Measurements from ENCODE around the gene SLC22A3.
"Not testable (repeated sequence)": the region's sequence is repeated elsewhere in the genome, so short reads cannot be mapped to it uniquely, and the experiment has no call there.

SLC22A3 gene

GRCh38 chr6:160449787-160450186 lies 101.6 kb downstream of the SLC22A3 start:
- DNase-seq = not testable (repeated sequence)

GRCh38 chr6:160450849-160451248 lies 102.7 kb downstream of the SLC22A3 start:
- no peak for DNase-seq

GRCh38 chr6:160454303-160454702 lies 106.1 kb downstream of the SLC22A3 start:
- DNase-seq = no peak

- no peak for DNase-seq
These were observed 106.9 kb downstream of the SLC22A3 start for GRCh38 chr6:160455081-160455480.

GRCh38 chr6:160455541-160456213 lies 107.5 kb downstream of the SLC22A3 start:
- peak; percentile 57 for DNase-seq

- no peak for DNase-seq
These were observed 108.0 kb downstream of the SLC22A3 start for GRCh38 chr6:160456214-160456546.

GRCh38 chr6:160457823-160458222 lies 109.6 kb downstream of the SLC22A3 start:
- DNase-seq = no peak

GRCh38 chr6:160461641-160462040 lies 113.5 kb downstream of the SLC22A3 start:
- DNase-seq = peak; percentile 15

- no peak for DNase-seq
These were observed 113.9 kb downstream of the SLC22A3 start for GRCh38 chr6:160462116-160462515.

- DNase-seq = peak; percentile 88
These were observed 114.5 kb downstream of the SLC22A3 start for GRCh38 chr6:160462551-160463109.

- DNase-seq = no peak
These were observed 116.6 kb downstream of the SLC22A3 start for GRCh38 chr6:160464744-160465143.

GRCh38 chr6:160467261-160467871 lies 119.2 kb downstream of the SLC22A3 start:
- DNase-seq = not testable (repeated sequence)

- no peak for DNase-seq
These were observed 121.0 kb downstream of the SLC22A3 start for GRCh38 chr6:160469153-160469552.

- not testable (repeated sequence) for DNase-seq
These were observed 127.9 kb downstream of the SLC22A3 start for GRCh38 chr6:160476056-160476455.

GRCh38 chr6:160477072-160477471 lies 128.9 kb downstream of the SLC22A3 start:
- DNase-seq = not testable (repeated sequence)

- DNase-seq = peak; percentile 5
These were observed 129.7 kb downstream of the SLC22A3 start for GRCh38 chr6:160477901-160478300.

- no peak for DNase-seq
These were observed 138.9 kb downstream of the SLC22A3 start for GRCh38 chr6:160487116-160487515.

GRCh38 chr6:160489091-160489490 lies 140.9 kb downstream of the SLC22A3 start:
- no peak for DNase-seq

GRCh38 chr6:160494576-160494975 lies 146.4 kb downstream of the SLC22A3 start:
- no peak for DNase-seq

GRCh38 chr6:160500639-160501038 lies 152.5 kb downstream of the SLC22A3 start:
- DNase-seq = no peak
